HG03520 (cell line): ENCODE results near the gene TSEN34.
"Not testable (repeated sequence)": the region's sequence is repeated elsewhere in the genome, so short reads cannot be mapped to it uniquely, and the experiment has no call there.

Experiments used
- ATAC-seq: cut with Tn5 transposase; IDR thresholded peaks from one replicate; pipeline ENCODE4 v1.9.1; 2021; ENCODE audit warnings: mild to moderate bottlenecking, moderate library complexity; ENCODE audit not compliant: unreplicated experiment

The TSEN34 gene

DNA sequence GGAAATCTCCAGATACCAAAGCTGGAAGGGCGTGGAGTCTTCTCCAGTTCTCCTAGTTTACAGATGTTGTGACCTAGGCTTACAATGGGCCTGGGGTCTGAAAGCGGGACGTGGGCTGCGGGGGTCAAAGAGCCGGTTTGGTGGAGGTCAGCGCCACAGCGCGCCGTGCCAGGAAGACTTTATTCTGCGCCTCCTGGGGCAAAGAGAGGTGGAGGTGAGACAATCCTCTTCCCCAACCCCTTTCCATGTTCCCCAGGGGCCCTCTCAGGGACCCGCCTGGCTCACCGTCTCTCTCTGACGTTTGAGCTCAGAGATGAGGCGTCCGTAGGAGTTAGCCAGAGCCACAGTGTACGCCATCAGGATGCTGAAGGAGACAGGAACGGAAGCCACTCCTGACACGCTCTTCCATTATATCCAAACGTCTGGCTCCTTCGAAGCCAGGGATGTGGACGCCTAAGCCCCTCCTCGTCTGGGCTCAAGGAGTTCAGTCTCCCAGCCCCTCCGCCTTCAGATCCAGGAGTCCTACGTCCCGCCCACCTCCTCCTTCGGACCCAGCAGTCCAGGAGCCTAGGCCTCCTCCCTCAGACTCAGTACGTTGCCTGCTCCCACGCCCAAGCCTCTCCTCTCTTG, 30.8 kb upstream of the TSEN34 start:
- no peak for ATAC-seq

DNA sequence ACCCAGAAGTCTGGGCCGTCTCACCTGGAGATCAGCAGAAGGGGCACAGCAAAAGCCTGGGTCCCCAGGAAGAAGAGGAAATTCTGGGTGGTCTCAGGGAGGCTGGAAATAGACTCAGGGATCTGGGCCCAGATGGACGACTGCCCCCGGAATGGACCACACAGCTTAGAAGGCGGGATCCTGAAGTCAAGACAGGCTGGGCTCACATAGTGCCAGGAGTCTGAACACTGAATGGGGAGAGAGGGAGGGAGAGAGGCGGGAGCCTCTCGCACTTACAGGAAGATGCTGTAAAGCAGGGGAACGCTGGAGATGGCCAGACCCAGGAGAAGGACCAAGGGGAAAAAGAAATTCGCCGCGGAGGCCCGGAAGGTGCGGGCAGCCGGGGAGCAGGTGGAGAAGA, 30.3 kb upstream of the TSEN34 start:
- ATAC-seq, result no peak

DNA sequence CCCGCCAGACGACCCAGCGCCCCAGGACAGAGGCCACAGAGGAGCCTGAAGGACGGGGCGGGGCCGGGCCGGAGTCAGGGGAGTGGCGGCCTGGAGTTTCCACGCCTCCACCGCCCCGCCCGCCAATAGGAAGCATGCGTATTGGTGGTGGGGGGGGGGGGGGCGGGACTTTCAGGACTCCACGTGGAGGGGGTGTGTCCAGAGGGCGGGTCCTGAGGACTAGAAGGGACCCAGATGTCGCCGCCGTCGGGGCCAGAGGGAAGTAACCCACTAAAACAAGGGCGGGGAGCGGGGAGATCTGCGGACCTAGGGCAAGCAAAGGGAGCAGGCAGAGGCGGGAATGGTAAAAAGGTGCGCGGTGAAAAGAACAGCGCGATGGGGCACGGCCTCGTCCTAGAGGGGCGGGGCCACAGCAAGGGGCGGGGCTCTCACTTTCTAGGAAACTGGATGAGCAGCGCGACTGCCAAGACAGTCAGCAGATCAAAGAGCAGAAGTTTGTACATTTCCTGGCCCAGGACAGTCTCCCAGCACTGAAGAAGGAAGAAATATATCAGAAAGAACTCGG, 28.8 kb upstream of the TSEN34 start:
- no peak for ATAC-seq

DNA sequence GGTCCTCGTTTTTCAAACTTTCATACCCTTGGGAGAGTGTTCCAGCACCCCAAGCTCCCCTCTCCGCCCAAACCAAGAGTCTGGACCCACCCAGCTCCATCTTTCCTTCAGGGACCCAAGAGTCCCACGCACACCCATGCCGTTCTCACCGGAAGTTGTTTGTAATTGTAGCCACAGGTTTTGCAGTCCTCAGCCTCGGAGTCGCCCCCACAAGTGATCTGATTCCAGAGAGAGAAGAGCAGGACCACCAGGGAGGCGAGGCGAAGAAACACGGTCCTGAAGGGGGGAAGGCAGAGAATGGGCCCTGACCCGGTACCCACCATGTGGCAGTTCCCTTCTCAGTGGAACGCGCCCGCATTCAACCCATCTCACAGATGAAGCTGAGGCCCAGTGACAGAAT, 28.2 kb upstream of the TSEN34 start:
- no peak for ATAC-seq

DNA sequence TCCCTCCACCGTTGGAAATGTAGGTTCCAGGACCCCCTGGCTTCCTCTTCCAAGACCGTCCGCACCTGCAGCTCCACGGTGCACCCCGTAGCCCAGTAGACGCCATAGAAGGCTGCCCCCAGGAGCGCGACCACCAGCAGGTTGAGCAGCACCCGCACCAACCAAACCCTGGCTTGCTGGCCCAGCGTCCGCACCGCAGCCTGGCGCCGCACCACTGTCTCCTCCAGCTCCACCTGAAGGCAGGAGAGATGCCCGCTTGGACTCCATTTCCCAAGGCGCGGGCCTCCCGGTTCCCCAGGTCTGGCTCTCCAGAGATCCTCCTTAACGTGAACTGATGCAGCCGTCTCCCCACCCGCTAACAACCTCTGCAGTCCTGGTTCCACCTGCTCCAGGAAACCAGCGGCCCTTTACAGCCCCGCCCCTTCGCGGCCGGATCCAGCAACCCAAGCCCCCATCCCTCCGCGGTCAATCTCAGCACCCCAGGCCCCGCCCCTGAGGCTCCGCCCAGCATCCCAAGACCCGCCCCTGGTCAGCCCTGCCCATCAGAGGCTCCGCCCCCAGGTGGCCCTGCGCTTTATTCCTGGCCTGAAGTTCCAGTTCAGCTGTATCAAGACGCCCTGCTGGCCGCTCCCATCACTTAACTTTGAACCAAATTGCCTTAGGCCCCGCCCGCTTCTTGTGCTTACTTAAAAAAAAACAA, 26.6 kb upstream of the TSEN34 start:
- ATAC-seq, result no peak

DNA sequence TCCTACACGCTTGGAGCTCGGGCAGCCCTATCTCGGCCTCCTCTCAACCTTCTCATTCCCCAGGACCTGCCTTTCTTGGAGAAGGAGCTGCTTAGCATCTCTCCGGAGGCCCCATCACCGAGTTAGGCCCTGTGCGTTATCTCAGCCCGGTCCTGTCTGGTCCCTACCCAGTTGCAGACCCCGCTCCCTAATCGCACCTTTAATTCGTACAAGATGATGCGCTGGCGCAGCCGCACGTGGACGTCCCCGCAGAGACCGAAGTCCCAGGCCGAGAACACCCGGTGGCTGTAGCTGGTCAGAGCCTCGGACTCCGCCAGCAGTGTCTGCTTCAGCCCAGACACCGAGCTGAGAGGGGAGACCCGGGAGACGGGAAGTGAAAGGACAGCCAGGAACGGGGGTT, 25.9 kb upstream of the TSEN34 start:
- ATAC-seq, result no peak

DNA sequence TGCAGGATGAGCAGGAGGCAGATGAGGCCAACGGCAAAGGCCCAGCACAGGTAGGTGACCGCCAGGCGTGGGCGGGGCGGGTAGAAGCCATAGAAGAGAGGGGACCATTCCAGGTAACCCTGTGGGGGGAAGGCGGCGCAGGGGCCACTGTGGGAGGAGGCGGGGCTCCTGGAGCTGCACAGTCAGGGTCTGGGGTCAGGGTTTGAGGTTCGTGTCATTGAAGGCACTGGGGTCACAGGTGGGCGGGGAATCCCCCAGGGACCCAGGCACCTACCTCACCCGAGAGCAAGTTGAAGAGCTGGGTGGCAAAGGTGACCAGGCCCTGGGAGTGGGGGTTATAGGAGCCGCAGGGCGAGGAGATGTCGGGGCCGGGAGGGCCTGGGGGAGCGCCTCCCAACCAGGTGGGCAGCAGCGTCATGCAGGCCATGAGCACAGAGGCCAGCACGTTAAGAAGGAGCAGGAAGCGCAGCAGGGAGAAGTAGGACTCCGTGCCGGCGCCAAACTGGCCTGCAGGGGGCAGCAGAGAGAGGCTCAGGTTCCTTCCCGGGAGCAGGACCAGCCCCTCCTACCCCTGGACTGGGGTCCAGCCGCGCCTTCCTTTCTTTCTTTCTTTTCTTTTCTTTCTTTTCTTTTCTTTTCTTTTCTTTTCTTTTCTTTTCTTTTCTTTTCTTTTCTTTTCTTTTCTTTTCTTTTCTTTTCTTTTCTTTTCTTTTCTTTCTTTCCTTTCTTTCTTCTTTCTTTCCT, 22.8 kb upstream of the TSEN34 start:
- ATAC-seq, result no peak

DNA sequence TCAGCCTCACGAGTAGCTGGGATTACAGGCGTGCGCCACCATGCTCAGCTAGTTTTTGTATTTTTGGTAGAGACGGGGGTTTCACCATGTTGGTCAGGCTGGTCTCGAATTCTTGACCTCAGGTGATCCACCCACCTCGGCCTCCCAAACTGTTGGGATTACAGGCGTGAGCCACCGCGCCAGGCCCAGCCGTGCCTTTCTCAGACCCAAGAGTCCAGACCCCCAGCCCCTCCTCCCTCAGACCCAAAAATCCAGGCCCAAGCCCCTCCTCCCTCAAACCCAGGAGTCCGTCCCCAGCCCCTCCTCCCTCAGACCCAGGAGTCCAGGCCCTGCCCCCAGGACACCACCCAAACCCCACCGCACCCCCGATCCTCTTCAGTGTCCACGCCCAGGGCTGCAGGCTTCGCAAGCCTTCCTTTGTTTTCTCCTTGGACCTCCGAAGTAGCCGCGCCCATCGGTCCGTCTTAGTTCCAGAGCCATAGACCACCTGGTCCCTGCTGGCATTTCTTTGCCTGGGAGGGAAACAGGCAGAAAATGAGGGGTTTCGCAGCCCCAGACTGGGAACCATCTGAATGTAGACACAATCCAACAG, 21.9 kb upstream of the TSEN34 start:
- no peak for ATAC-seq

DNA sequence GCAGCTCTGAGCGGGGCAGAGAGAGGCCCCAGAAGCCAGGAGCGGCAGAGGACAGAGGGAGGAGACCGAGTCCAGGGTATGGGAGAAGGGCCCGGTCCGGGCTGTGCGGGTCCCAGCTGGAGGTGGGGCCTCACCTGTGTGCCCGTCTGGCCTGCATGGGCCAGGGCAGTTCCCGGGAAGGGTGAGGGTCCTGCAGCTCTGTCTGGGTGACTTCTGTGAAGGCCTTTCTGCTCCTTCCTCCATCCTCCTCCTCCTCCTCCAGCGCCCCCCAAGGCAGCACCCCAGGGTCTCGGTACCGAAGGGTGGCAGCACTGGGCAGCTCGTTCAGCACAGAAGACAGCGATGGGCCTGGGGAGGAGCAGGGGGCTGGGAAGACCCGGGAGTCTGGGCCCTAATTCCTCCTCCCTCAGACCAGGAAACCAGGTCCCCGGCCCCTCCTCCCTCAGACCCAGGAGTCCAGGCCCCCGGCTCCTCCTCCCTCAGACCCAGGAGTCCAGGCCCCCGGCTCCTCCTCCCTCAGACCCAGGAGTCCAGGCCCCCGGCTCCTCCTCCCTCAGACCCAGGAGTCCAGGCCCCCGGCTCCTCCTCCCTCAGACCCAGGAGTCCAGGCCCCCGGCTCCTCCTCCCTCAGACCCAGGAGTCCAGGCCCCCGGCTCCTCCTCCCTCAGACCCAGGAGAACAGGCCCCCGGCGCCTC, 19.2 kb upstream of the TSEN34 start:
- ATAC-seq, result not testable (repeated sequence)

DNA sequence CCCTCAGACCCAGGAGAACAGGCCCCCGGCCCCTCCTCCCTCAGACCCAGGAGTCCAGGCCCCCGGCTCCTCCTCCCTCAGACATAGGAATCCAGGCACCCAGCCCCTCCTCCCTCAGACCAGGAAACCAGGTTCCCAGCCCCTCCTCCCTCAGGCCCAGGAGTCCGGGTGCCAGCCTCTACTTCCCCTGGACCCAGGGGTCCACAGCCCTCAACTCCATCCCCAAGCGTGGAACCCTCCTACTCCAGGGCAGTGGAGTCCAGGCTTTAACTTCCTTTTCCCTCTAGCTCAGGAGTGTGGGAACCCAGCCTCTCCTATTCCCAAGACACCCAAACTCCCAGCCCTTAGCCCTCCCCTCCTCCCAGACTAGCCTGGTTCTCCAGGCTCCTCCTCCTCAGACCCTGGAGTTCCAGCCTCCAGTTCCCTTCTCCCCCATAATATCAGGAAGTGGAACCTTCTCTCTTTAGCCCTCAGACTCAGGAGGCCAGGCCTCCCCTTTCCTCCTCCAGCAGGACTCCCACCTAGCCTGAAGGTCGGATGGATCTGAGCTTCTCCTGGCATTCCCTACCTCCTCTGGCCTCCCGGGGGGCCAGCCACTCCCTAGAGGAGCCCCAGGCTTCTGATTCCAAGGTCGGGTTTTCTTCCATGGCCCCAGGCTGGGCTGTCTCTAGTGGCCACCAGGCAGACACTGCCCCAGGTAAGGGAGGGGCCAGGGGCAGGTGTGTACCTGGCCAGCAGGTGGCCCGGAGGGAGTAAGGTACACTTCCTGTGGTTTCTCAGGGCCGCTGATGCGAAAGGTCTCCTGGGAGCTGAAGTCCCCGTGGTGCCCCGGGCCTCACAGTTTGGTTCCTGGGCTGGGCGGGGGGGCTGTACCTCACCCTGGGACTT, 18.4 kb upstream of the TSEN34 start, which contains the start of gene TMC4:
Gene TMC4, minus strand, starts transcription at position 690 of the 888 bp plus-strand sequence. Its CDS starts 43 bp downstream, at position 647.
- no peak for ATAC-seq

DNA sequence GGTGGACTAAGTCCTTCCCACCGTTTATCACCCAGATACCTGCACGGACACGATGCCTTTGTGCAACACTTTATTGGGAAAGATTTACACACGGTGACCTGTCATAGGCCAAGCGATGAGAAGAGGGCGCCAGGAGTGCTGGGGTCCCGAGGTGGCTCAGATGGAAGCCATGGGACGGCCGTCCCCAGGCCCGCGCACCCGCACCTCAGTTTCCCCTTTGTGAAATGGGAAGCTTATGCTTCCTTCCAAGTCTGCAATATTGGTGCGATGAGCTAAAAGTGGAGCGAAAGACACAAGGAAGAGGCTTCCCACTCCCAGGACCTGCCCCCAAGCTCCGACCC, 17.8 kb upstream of the TSEN34 start:
- ATAC-seq, result no peak

DNA sequence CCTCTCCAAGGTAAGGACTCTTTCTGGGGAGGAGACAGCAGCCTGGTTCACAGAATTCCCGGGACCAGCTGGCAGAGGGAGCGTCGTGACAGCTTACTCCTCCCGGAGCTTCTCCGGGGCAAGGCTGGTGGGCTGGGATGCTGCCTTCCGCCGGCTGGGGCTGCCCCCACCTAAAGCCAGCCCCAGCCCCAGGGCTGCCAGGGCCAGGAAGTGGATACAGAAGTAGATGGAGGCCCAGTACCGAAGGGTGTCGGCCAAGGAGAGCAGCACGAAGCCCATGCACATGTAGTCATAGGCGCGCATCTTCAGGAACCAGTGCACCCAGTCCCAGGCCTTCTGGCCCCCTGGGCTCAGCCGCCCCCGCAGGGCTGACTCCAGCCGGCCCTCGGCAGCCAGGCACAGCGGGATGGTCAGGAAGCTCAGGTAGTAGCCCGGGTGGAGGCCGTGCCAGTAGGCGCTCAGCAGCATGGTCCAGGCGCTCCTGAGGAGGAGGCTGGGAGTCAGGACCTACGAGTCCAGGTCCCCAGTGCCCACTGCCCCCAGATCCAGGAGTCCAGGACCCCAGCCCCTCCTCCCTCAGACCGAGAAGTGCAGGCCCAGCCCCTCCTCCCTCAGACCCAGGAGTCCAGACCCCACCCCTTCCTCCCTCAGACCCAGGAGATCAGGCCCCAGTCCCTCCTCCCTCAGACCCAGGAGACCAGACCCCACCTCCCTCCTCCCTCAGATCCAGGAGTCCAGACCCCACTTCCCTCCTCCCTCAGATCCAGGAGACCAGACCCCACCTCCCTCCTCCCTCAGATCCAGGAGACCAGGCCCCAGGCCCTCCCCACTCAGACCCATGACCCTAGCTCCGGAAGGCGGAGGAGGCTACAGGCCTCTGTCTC, 16.9 kb upstream of the TSEN34 start:
- no peak for ATAC-seq

DNA sequence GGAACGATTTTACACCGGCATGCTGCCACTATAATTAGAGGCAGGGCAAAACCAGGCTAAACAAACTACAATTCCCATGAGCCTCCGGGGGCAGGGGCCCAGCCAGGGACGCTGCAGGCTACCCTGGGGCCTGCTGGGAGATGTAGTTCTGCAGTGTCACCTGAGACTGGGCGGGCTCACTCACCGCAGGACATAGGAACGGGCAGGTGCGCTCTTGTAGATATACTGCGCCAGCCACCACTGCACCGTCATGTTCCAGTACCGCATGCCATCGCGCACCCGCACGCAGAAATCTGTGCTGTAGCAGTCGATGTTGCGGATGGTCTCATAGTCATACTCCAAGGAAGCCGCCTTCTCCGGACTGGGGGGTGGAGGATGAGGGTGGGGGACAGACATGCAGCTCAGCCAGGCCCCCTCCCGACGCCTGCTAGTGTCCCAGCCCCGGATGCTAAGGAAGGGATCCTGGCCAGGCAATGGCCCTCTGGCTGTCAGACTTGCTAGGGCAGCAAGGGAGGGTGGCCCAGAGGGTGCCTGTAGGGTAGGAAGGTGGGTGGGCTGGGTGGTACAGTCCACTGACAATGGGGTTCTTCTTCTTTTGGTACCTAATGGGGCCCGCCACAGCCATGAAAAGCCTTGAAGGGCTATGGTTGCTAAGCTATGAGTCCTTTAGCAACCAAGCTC, 12.4 kb upstream of the TSEN34 start:
- ATAC-seq, result no peak

DNA sequence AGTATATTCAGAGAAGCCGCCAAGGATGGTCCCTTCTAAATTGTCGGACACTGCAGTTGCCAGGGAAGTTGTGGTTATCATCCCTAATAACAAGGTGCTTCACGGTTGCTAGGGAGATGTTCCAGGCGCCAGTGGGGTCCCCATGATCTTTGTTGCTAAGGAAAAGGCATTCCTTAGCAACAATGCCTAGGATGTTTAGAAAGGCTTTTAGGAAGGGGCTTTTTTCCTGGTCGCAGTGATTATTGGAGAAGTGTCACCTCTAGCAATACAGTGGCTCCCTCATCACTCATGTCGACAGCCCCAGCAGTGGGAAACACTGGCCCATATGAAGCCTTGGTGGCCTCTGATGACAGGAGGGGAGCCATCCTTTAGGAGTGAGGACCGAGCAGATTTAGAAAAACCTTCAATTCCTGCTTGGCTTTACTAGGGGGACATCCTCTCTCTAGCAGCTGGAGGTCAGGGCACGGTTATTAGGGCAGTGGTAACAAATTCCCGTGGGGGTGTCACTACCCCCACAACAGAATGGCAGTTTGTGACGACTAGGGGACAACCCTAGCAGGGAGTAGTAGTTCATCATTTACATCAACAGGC, 11.8 kb upstream of the TSEN34 start:
- no peak for ATAC-seq

DNA sequence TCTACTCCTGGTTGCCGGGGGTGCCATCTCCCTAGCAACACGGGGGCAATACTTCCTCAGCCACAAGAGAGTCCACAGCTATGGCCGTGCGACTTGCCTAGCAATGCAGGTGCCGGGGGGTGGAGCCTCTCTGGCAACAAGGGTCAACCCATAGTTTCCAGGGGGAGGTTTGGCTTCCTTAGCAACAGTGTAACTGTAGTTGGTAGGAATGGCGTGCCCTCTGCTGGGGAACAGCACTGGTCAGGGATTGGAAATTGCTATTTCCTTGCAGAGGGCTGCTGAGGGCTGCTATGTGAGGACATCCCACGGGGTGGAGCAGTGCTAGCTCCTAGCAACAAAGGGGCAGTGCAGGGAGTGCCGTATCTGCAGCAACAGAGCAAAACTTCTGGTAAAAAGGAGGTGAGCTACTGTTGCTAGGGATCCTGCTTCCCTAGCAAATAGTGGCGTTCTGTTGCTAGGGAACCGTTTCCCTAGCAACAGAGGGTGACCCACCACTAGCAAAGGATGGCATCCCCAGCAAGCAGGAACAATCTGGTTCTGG, 11.1 kb upstream of the TSEN34 start:
- no peak for ATAC-seq

DNA sequence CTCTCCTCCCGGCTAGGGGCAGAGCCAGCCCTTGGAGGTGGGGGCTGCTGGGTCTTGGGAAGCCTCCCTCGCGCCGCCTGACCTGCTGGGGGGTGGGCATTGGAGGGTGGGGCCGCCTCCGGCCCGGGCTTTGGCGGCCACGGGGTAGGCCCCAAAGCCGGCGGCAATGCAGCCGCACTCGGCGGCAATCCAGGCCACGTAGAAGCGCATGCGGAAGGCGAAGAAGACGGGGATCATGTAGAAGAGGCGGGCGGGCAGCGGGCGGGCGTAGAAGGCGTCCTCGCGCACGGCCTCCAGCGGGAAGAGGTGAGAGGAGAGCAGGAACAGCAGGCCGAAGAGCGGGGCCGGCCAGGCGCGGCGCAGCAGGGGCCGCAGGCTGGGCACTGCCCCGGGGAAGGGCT, 10.4 kb upstream of the TSEN34 start:
- no peak for ATAC-seq

DNA sequence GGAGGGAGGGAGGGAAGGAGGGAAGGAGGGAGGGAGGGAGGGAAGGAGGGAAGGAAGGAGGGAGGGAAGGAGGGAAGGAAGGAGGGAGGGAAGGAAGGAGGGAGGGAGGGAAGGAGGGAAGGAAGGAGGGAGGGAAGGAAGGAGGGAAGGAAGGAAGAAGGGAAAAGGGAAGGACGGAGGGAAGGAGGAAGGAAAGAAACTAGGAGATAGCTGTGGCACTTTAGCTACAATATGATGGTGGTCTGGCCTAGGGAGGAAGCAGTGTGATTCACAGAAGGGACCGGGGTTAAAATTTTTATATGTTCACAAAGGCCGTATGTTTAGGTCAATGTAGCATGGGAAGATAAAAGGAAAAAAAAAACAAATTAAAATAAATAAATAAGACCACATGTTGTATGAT, 9.2 kb upstream of the TSEN34 start:
- not testable (repeated sequence) for ATAC-seq

DNA sequence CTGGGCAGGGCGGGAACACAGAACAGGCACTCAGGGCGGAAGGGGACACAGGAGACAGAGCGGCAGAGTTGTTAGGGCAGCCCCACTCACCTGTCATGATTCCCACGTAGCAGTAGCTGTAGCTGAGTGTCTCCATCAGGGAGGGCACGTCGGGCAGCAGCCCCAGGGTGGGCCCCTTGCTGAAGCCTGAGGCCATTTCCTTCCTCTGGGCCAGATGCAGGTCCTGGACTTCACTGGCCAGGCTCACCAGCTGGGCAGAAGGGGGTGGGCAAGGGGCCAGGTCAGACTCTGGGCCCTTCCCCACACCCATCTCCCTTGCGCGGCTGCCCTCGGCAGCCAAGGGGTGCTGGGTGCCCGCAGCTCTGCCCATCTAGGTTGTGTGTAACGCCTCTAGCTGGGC, 7.7 kb upstream of the TSEN34 start:
- ATAC-seq, result no peak
